ENCODE results near the gene AGA. TPM values are rescaled to one million over a fixed set of nuclear protein-coding genes. Genes with fewer than 3 reads are reported as not detected.

The AGA gene
- total and polyA plus RNA-seq, 10 donors, result 7.8 to 24.2 (median 17.4) TPM

DNA sequence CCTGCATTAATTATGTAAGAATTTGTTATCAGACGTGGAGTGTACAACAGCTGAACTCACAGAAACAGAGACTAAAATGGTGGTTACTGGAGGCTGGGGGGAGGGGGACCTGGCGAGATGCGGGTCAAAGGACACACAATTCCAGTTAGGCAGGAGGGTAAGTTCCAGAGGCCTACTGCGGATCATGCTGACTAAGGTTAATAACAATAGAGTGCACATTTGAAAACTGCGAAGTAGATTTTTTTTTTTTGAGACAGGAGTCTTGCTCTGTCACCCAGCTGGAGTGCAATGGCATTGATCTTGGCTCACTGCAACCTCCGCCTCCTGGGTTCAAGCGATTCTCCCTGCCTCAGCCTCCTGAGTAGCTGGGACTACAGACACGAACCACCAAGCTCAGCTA, 7.6 kb downstream of the AGA start:
- no peak for DNase-seq
- Histone ChIP-seq H3K27me3 (replicated peaks in 1 of 7) (no peaks in the 10 kb centered on the region), H3K36me3 (peaks cover 2 to 95% (median 54%) of the 10 kb centered on the region in 6 donors), H3K4me1 (no peaks in the 10 kb centered on the region), H3K9me3 (no peaks in the 10 kb centered on the region), H3K27ac (no peak overlapping the region), H3K4me3 (no peak overlapping the region)
- intact Hi-C loops (cut with DNase I; ENCODE audit: low total_unique reads), result no loop called here
- 93 to 98% (median 95%) methylated on average over 8 of the region's 8 CpGs for WGBS, 5 donors
- TF ChIP-seq POLR2A (IDR thresholded peaks at IDR 0.05) (no peak), POLR2AphosphoS5 (IDR thresholded peaks at IDR 0.05) (no peak)
- TF ChIP-seq, protein P1, sequence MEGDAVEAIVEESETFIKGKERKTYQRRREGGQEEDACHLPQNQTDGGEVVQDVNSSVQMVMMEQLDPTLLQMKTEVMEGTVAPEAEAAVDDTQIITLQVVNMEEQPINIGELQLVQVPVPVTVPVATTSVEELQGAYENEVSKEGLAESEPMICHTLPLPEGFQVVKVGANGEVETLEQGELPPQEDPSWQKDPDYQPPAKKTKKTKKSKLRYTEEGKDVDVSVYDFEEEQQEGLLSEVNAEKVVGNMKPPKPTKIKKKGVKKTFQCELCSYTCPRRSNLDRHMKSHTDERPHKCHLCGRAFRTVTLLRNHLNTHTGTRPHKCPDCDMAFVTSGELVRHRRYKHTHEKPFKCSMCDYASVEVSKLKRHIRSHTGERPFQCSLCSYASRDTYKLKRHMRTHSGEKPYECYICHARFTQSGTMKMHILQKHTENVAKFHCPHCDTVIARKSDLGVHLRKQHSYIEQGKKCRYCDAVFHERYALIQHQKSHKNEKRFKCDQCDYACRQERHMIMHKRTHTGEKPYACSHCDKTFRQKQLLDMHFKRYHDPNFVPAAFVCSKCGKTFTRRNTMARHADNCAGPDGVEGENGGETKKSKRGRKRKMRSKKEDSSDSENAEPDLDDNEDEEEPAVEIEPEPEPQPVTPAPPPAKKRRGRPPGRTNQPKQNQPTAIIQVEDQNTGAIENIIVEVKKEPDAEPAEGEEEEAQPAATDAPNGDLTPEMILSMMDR (IDR thresholded peaks at IDR 0.05 in 8 of 11, conservative IDR thresholded peaks at IDR 0.05 in 3 of 11), result no peak

DNA sequence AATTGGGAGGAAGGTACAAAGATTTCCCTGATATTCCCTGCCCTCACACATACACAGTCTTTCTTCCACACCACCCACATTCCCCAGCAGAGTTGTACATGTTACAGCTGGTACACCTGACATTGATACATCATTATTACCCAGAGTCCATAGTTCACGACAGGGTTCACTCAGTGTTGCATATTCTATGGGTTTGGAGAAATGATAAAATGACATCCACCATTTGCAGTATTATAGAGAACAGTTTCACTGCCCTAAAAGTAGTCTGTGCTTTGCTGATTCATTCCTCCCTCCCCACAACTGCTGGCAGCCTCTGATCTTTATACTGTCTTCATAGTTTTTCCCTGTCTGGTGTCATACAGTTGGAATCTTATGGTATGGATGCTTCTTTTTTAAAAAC, 15.0 kb downstream of the AGA start:
- TF ChIP-seq, protein P1 (IDR thresholded peaks at IDR 0.05 in 8 of 11, conservative IDR thresholded peaks at IDR 0.05 in 3 of 11), result no peak
- TF ChIP-seq POLR2A (IDR thresholded peaks at IDR 0.05) (no peak), POLR2AphosphoS5 (IDR thresholded peaks at IDR 0.05) (no peak)
- peaks cover 0 to 2% (median 0%) of the 10 kb centered on the region in 8 donors for H3K9me3 ChIP-seq
- H3K4me3 ChIP-seq, result no peak overlapping the region
- intact Hi-C loops (cut with DNase I; ENCODE audit: low total_unique reads), result no loop called here
- H3K27me3 ChIP-seq (replicated peaks in 1 of 7), result no peaks in the 10 kb centered on the region
- H3K36me3 ChIP-seq, result peaks cover 0 to 23% (median 10%) of the 10 kb centered on the region in 6 donors
- DNase-seq, result no peak
- no peaks in the 10 kb centered on the region for H3K4me1 ChIP-seq
- WGBS, 5 donors, result 33 to 89% (median 63%) methylated on average over 1 of the region's 1 CpG
- H3K27ac ChIP-seq, result no peak overlapping the region

DNA sequence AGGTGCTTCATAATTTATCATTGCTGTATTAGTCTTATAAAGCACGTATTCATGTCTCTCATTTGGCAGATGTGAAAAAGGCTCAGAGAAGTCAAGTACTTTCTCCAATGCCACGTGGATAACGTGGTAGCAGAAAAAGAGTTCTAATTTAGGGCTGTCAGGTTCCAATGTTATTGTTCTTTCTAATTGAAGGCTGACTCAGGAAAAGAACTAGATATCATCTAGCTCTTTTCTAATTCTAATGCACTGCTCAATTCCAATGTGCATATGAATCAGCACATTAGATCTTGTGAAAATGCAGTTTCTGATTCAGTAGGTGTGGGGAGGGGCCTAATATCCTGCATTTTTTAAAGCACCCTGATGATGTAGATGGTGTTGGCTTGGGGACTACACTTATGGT, 22.8 kb downstream of the AGA start:
- DNase-seq, result no peak
- WGBS, 5 donors, result 74 to 88% (median 82%) methylated on average over 3 of the region's 3 CpGs
- Histone ChIP-seq H3K27me3 (replicated peaks in 1 of 7) (no peaks in the 10 kb centered on the region), H3K4me3 (no peak overlapping the region), H3K27ac (no peak overlapping the region), H3K9me3 (peaks cover 0 to 21% (median 15%) of the 10 kb centered on the region in 8 donors), H3K4me1 (no peaks in the 10 kb centered on the region), H3K36me3 (no peaks in the 10 kb centered on the region)
- TF ChIP-seq POLR2AphosphoS5 (IDR thresholded peaks at IDR 0.05), result no peak
- TF ChIP-seq, protein P1 (IDR thresholded peaks at IDR 0.05 in 8 of 11, conservative IDR thresholded peaks at IDR 0.05 in 3 of 11), result no peak
- no peak for TF ChIP-seq POLR2A (IDR thresholded peaks at IDR 0.05)
- intact Hi-C loops (cut with DNase I; ENCODE audit: low total_unique reads), result no loop called here

DNA sequence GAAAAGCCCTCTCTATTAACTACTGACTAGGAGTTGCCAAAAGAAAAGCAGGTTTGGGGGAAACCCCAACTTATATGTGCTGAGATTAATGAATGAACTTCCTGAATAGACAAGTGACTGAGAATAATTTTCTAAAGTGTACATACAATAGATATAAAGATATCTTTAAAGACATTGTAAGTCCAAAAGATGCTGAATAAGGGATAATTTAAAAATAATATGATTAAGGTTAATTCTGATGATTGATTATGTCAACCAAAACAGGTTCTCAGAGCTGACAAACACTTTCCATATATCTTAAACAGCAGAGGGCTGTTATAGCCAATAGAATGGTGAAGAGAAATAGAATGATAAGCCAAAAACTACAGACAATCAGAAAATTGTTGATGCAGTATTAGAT, 28.6 kb downstream of the AGA start:
- no peak overlapping the region for H3K27ac ChIP-seq
- no peaks in the 10 kb centered on the region for H3K27me3 ChIP-seq (replicated peaks in 1 of 7)
- no peaks in the 10 kb centered on the region for H3K4me1 ChIP-seq
- H3K4me3 ChIP-seq, result no peak overlapping the region
- intact Hi-C loops (cut with DNase I; ENCODE audit: low total_unique reads), result no loop called here
- no peak for DNase-seq
- TF ChIP-seq POLR2A (IDR thresholded peaks at IDR 0.05) (no peak), POLR2AphosphoS5 (IDR thresholded peaks at IDR 0.05) (no peak)
- TF ChIP-seq, protein P1 (IDR thresholded peaks at IDR 0.05 in 8 of 11, conservative IDR thresholded peaks at IDR 0.05 in 3 of 11), result no peak
- H3K36me3 ChIP-seq, result no peaks in the 10 kb centered on the region
- no peaks in the 10 kb centered on the region for H3K9me3 ChIP-seq
